CD4-positive, CD25-positive, alpha-beta regulatory T cell (primary cell): ENCODE data around the gene WDR70. TPM values are rescaled to one million over a fixed set of nuclear protein-coding genes. Genes with fewer than 3 reads are reported as not detected.
"Not testable (repeated sequence)": the region's sequence is repeated elsewhere in the genome, so short reads cannot be mapped to it uniquely, and the experiment has no call there.

ENCODE experiments used
- ATAC-seq, 2 donors: fragments of 150-1000 bp; cut with Tn5 transposase; one replicate each; pipeline ENCODE4 v1.10.0; 2021; ENCODE audit warnings: low read depth in 2 of 2, moderate number of reproducible peaks in 2 of 2, moderate library complexity in 1 of 2
- DNase-seq, 3 donors: peaks; one replicate each; pipeline versions ENCODE4 v3.0.0 to v3.0.0-alpha.2; 2012 to 2022; ENCODE audit warnings: mixed read lengths in 1 of 3
- H3K27ac ChIP-seq: one replicate; pipeline ENCODE4 v1.7.0; 2013; ENCODE audit warnings: mild to moderate bottlenecking, low read length; ENCODE audit not compliant: insufficient read depth, poor library complexity, severe bottlenecking
- H3K27me3 ChIP-seq: one replicate; pipeline ENCODE4 v1.7.0; 2013; ENCODE audit warnings: low read length; ENCODE audit not compliant: control insufficient read depth, insufficient read depth
- H3K36me3 ChIP-seq: one replicate; pipeline ENCODE4 v1.7.0; 2013; ENCODE audit warnings: mild to moderate bottlenecking, low read length, moderate library complexity; ENCODE audit not compliant: control insufficient read depth, insufficient read depth
- H3K4me1 ChIP-seq: 2 replicates; pipeline ENCODE4 v1.7.0; 2013; ENCODE audit warnings: mild to moderate bottlenecking, low read length; ENCODE audit not compliant: insufficient read depth, control insufficient read depth, poor library complexity, severe bottlenecking
- H3K4me3 ChIP-seq: one replicate; pipeline ENCODE4 v1.7.0; 2013; ENCODE audit warnings: low read depth, mild to moderate bottlenecking, low read length, moderate library complexity
- H3K9me3 ChIP-seq, 2 experiments: 1 replicate in 1 of 2; 2 replicates in 1 of 2; pipeline ENCODE4 v1.7.0; 2013; ENCODE audit warnings: low read length in 2 of 2, mild to moderate bottlenecking in 1 of 2, moderate library complexity in 1 of 2; ENCODE audit not compliant: control insufficient read depth in 2 of 2
- H3K27ac Mint-ChIP-seq, 3 donors: one replicate each; pipeline ENCODE4 v1.8.0; 2020 to 2022; ENCODE audit warnings: mild to moderate bottlenecking in 3 of 3, mixed read lengths in 3 of 3, moderate library complexity in 2 of 3
- H3K27me3 Mint-ChIP-seq: one replicate; pipeline ENCODE4 v1.8.0; 2022; ENCODE audit warnings: mild to moderate bottlenecking, mixed read lengths
- H3K36me3 Mint-ChIP-seq: one replicate; pipeline ENCODE4 v1.8.0; 2020; ENCODE audit warnings: mixed read lengths
- H3K4me1 Mint-ChIP-seq, 4 donors: one replicate each; pipeline ENCODE4 v1.8.0; 2020 to 2022; ENCODE audit warnings: mixed read lengths in 4 of 4, mild to moderate bottlenecking in 1 of 4
- H3K4me3 Mint-ChIP-seq, 4 donors: one replicate each; pipeline ENCODE4 v1.8.0; 2020 to 2022; ENCODE audit warnings: mild to moderate bottlenecking in 4 of 4, mixed read lengths in 4 of 4, moderate library complexity in 3 of 4
- H3K9me3 Mint-ChIP-seq, 7 donors: one replicate each; pipeline ENCODE4 v1.8.0; 2020 to 2022; ENCODE audit warnings: mixed read lengths in 7 of 7, mild to moderate bottlenecking in 3 of 7, moderate library complexity in 2 of 7
- polyA plus RNA-seq, 4 donors: library from polyadenylated mRNA; unstranded; fragments of 300-500 nt; fragmentation: Illumina TruSeq; gene quantifications; one replicate each; pipeline ENCODE4 v1.2.3, GENCODE V29; 2021
- total RNA-seq: library from RNA; stranded (reverse); gene quantifications from one replicate; pipeline ENCODE4 v1.2.3, GENCODE V29; 2022

The WDR70 gene
- total and polyA plus RNA-seq, 5 donors from 2014 or later, result 15.9 to 35.3 (median 24.9) TPM

DNA sequence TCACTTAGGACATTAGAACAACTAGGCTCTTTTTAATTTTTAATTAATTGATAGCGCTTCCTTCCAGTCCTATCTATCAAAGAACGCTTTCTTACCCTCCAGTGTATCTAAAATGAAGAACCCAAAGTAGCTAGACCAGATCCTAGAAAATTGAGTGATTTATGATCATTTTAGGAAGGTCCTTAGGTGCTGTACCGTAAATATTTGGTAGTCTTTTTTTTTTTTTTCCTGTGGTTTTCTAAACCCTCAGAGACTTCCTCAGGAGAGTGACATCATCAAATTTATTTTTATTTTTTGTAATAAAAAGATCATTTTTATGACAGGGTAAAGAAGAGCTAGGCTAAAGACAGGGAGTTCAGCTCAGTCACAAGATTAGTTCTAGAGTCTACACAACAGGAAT is 197.4 kb downstream of the WDR70 start:
- H3K27me3 ChIP-seq, result no peaks in the 10 kb centered on the region
- H3K9me3 ChIP-seq, result no peaks in the 10 kb centered on the region
- H3K4me1 ChIP-seq, result peaks cover 7% of the 10 kb centered on the region
- Mint-ChIP-seq H3K27ac (peak overlapping the region in 1 of 3 donors; percentile 44), H3K27me3 (no peaks in the 10 kb centered on the region), H3K4me3 (no peak overlapping the region), H3K4me1 (peaks cover 7 to 24% (median 15%) of the 10 kb centered on the region in 4 donors), H3K36me3 (peaks cover 29% of the 10 kb centered on the region), H3K9me3 (peaks cover 0 to 2% (median 0%) of the 10 kb centered on the region in 7 donors)
- ATAC-seq, result no peak
- H3K36me3 ChIP-seq, result no peaks in the 10 kb centered on the region
- DNase-seq, result no peak
- H3K4me3 ChIP-seq, result no peak overlapping the region
- no peak overlapping the region for H3K27ac ChIP-seq

GRCh38 chr5:37578176-37578575 is 199.1 kb downstream of the WDR70 start:
- H3K4me1 Mint-ChIP-seq, result peaks cover 4 to 22% (median 14%) of the 10 kb centered on the region in 4 donors
- H3K36me3 Mint-ChIP-seq, result peaks cover 19% of the 10 kb centered on the region
- no peak overlapping the region for H3K4me3 ChIP-seq
- H3K9me3 ChIP-seq, result no peaks in the 10 kb centered on the region
- no peaks in the 10 kb centered on the region for H3K9me3 Mint-ChIP-seq
- H3K27ac Mint-ChIP-seq, result no peak overlapping the region
- peaks cover 7% of the 10 kb centered on the region for H3K4me1 ChIP-seq
- no peaks in the 10 kb centered on the region for H3K36me3 ChIP-seq
- H3K27me3 Mint-ChIP-seq, result no peaks in the 10 kb centered on the region
- ATAC-seq, result no peak
- no peak overlapping the region for H3K4me3 Mint-ChIP-seq
- no peaks in the 10 kb centered on the region for H3K27me3 ChIP-seq
- DNase-seq, result no peak
- H3K27ac ChIP-seq, result no peak overlapping the region

- DNase-seq (no peak), ATAC-seq (no peak)
- Mint-ChIP-seq H3K27me3 (no peaks in the 10 kb centered on the region), H3K9me3 (no peaks in the 10 kb centered on the region), H3K4me1 (peaks cover 0 to 10% (median 4%) of the 10 kb centered on the region in 4 donors), H3K36me3 (peaks cover 5% of the 10 kb centered on the region), H3K4me3 (no peak overlapping the region), H3K27ac (no peak overlapping the region)
- no peaks in the 10 kb centered on the region for H3K36me3 ChIP-seq
- no peaks in the 10 kb centered on the region for H3K27me3 ChIP-seq
- H3K4me1 ChIP-seq, result peaks cover 7% of the 10 kb centered on the region
- no peak overlapping the region for H3K4me3 ChIP-seq
- no peak overlapping the region for H3K27ac ChIP-seq
- H3K9me3 ChIP-seq, result no peaks in the 10 kb centered on the region
Observed at GRCh38 chr5:37580106-37580505, 201.0 kb downstream of the WDR70 start.

- no peaks in the 10 kb centered on the region for H3K9me3 ChIP-seq
- DNase-seq (no peak), ATAC-seq (no peak)
- Mint-ChIP-seq H3K27ac (no peak overlapping the region), H3K27me3 (no peaks in the 10 kb centered on the region), H3K36me3 (peaks cover 5% of the 10 kb centered on the region), H3K4me1 (peaks cover 0 to 4% (median 0%) of the 10 kb centered on the region in 4 donors), H3K4me3 (no peak overlapping the region), H3K9me3 (no peaks in the 10 kb centered on the region)
- H3K36me3 ChIP-seq, result no peaks in the 10 kb centered on the region
- H3K27ac ChIP-seq, result no peak overlapping the region
- H3K4me1 ChIP-seq, result no peaks in the 10 kb centered on the region
- H3K4me3 ChIP-seq, result no peak overlapping the region
- no peaks in the 10 kb centered on the region for H3K27me3 ChIP-seq
Observed at GRCh38 chr5:37582202-37582601, 203.1 kb downstream of the WDR70 start.

GRCh38 chr5:37593292-37593691 is 214.2 kb downstream of the WDR70 start:
- H3K27me3 Mint-ChIP-seq, H3K27me3 ChIP-seq, H3K27ac ChIP-seq, H3K9me3 ChIP-seq, ATAC-seq, H3K4me1 ChIP-seq, H3K27ac Mint-ChIP-seq, H3K36me3 ChIP-seq, DNase-seq, H3K4me3 Mint-ChIP-seq, H3K4me3 ChIP-seq, H3K4me1 Mint-ChIP-seq: not testable (repeated sequence)
- peaks cover 33% of the 10 kb centered on the region for H3K36me3 Mint-ChIP-seq
- H3K9me3 Mint-ChIP-seq, result peaks cover 0 to 13% (median 3%) of the 10 kb centered on the region in 7 donors

DNA sequence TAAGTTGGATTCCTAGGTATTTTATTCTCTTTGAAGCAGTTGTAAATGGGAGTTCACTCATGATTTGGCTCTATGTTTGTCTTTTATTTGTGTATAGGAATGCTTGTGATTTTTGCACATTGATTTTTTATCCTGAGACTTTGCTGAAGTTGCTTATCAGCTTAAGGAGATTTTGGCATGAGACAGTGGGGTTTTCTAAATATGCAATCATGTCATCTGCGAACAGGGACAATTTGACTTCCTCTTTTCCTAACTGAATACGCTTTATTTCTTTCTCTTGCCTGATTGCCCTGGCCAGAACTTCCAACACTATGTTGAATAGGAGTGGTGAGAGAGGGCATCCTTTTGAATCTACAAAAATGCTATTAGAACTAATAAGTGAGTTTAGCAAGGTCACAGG is 215.7 kb downstream of the WDR70 start:
- ATAC-seq, H3K27ac ChIP-seq, H3K27ac Mint-ChIP-seq, H3K4me1 Mint-ChIP-seq, H3K4me1 ChIP-seq, H3K4me3 Mint-ChIP-seq, H3K4me3 ChIP-seq, DNase-seq, H3K36me3 ChIP-seq, H3K27me3 Mint-ChIP-seq, H3K9me3 ChIP-seq, H3K27me3 ChIP-seq: not testable (repeated sequence)
- Mint-ChIP-seq H3K9me3 (peaks cover 0 to 15% (median 3%) of the 10 kb centered on the region in 7 donors), H3K36me3 (peaks cover 35% of the 10 kb centered on the region)

DNA sequence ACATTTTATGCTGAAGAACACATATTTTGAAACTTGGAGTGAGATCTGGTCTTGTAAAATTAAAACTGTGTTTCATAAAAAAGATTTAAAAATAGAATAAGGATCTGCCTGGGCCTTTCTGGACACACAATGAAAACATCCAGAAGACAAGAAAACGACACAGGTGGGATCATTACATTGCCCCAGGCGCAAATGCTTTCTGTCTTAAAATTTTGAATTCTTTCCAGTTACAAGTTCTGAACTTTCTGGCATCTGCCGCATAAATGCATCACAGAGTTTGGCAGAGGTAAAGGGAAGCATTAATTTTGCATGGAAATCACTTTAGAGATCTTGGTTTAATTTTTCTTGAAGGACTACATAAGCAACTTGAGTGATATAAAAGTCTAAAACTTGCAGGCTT is 219.6 kb downstream of the WDR70 start:
- Mint-ChIP-seq H3K36me3 (peaks cover 26% of the 10 kb centered on the region), H3K27me3 (no peaks in the 10 kb centered on the region), H3K27ac (no peak overlapping the region), H3K4me1 (peaks cover 0 to 8% (median 2%) of the 10 kb centered on the region in 4 donors), H3K4me3 (no peak overlapping the region), H3K9me3 (peaks cover 1 to 18% (median 4%) of the 10 kb centered on the region in 7 donors)
- DNase-seq, result no peak
- Histone ChIP-seq H3K9me3 (peaks cover 6 to 13% of the 10 kb centered on the region in 2 experiments), H3K36me3 (no peaks in the 10 kb centered on the region), H3K4me1 (no peaks in the 10 kb centered on the region), H3K27me3 (no peaks in the 10 kb centered on the region), H3K27ac (no peak overlapping the region), H3K4me3 (no peak overlapping the region)
- no peak for ATAC-seq

GRCh38 chr5:37601163-37601562 is 222.0 kb downstream of the WDR70 start:
- Mint-ChIP-seq H3K36me3 (peaks cover 24% of the 10 kb centered on the region), H3K9me3 (peaks cover 0 to 17% (median 4%) of the 10 kb centered on the region in 7 donors)

More at GRCh38 chr5:37601163-37601562, 222.0 kb downstream of the WDR70 start:
- Histone ChIP-seq H3K36me3 (peaks cover 3% of the 10 kb centered on the region), H3K9me3 (peaks cover 6 to 13% of the 10 kb centered on the region in 2 experiments), H3K27me3 (no peaks in the 10 kb centered on the region), H3K4me1 (no peaks in the 10 kb centered on the region), H3K27ac (no peak overlapping the region), H3K4me3 (no peak overlapping the region)
- Mint-ChIP-seq H3K4me3 (no peak overlapping the region), H3K27ac (no peak overlapping the region), H3K27me3 (no peaks in the 10 kb centered on the region), H3K4me1 (peaks cover 0 to 9% (median 4%) of the 10 kb centered on the region in 4 donors)
- no peak for DNase-seq
- no peak for ATAC-seq
